ENCODE data around the gene GYG1. TPM values are rescaled to one million over a fixed set of nuclear protein-coding genes. Genes with fewer than 3 reads are reported as not detected.

Gene GYG1
- total RNA-seq, 1 donor from 2014 or later, result 33.1 TPM

GRCh38 chr3:149010966-149011365 is 19.6 kb downstream of the GYG1 start:
- TF ChIP-seq, protein P1, sequence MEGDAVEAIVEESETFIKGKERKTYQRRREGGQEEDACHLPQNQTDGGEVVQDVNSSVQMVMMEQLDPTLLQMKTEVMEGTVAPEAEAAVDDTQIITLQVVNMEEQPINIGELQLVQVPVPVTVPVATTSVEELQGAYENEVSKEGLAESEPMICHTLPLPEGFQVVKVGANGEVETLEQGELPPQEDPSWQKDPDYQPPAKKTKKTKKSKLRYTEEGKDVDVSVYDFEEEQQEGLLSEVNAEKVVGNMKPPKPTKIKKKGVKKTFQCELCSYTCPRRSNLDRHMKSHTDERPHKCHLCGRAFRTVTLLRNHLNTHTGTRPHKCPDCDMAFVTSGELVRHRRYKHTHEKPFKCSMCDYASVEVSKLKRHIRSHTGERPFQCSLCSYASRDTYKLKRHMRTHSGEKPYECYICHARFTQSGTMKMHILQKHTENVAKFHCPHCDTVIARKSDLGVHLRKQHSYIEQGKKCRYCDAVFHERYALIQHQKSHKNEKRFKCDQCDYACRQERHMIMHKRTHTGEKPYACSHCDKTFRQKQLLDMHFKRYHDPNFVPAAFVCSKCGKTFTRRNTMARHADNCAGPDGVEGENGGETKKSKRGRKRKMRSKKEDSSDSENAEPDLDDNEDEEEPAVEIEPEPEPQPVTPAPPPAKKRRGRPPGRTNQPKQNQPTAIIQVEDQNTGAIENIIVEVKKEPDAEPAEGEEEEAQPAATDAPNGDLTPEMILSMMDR (conservative IDR thresholded peaks at IDR 0.05), result no peak
- Mint-ChIP-seq H3K27me3 (no peaks in the 10 kb centered on the region), H3K4me3 (no peak overlapping the region), H3K36me3 (peaks cover 33% of the 10 kb centered on the region), H3K4me1 (ENCODE audit: unreplicated experiment) (no peaks in the 10 kb centered on the region), H3K27ac (no peak overlapping the region), H3K9me3 (no peaks in the 10 kb centered on the region)
- no peak for DNase-seq (ENCODE audit: extremely low spot score, unreplicated experiment)

- Mint-ChIP-seq H3K36me3 (peaks cover 38% of the 10 kb centered on the region), H3K4me3 (no peak overlapping the region), H3K4me1 (ENCODE audit: unreplicated experiment) (no peaks in the 10 kb centered on the region), H3K27me3 (no peaks in the 10 kb centered on the region), H3K27ac (no peak overlapping the region), H3K9me3 (no peaks in the 10 kb centered on the region)
- TF ChIP-seq, protein P1 (conservative IDR thresholded peaks at IDR 0.05), result no peak
- no peak for DNase-seq (ENCODE audit: extremely low spot score, unreplicated experiment)
Measured at GRCh38 chr3:149011676-149012075, 20.3 kb downstream of the GYG1 start.

DNA sequence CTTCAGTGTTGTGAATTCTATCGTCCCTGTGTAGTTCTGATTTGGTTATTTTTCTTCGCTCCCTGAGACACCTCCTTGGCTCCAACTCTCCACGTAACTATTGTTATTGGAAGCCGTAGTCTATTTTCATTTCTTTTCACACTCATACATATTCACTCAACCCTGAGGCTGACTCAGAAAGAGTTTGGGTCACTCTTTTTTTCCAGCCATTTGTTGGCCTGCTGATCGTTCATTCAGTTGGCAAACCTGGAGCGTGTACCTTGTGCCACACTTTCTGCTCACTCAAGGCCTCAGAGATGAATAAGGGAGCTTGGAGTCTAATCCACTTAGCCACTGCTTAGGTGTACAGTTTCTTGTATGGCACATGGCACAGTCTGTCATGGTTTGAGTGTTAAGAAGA is 22.4 kb downstream of the GYG1 start:
- TF ChIP-seq, protein P1 (conservative IDR thresholded peaks at IDR 0.05), result no peak
- H3K4me3 Mint-ChIP-seq, result no peak overlapping the region
- H3K27me3 Mint-ChIP-seq, result no peaks in the 10 kb centered on the region
- no peaks in the 10 kb centered on the region for H3K9me3 Mint-ChIP-seq
- H3K27ac Mint-ChIP-seq, result no peak overlapping the region
- peaks cover 28% of the 10 kb centered on the region for H3K36me3 Mint-ChIP-seq
- DNase-seq (ENCODE audit: extremely low spot score, unreplicated experiment), result no peak
- H3K4me1 Mint-ChIP-seq (ENCODE audit: unreplicated experiment), result no peaks in the 10 kb centered on the region

DNA sequence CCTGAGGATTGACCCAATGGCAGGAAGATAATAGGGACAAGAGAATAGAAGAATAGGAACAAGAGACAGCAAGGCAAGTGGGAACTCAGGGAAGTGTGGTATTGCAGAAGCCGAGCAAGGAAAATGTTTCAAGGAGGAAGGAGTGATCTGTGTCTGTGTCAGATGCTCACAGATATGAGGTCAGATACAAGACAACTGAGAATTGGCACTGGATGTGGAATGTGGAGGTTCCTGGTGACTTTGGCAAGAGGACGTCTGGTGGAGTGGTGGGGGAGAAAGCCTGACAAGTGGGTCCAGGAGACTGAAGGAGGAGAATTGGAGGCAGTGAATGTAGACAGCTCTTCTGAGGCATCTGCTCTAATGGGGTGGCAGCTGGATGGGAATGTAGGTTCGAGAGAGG is 24.1 kb downstream of the GYG1 start:
- Mint-ChIP-seq H3K27ac (no peak overlapping the region), H3K27me3 (no peaks in the 10 kb centered on the region), H3K36me3 (peaks cover 29% of the 10 kb centered on the region), H3K4me1 (ENCODE audit: unreplicated experiment) (no peaks in the 10 kb centered on the region), H3K9me3 (no peaks in the 10 kb centered on the region), H3K4me3 (no peak overlapping the region)
- no peak for DNase-seq (ENCODE audit: extremely low spot score, unreplicated experiment)
- TF ChIP-seq, protein P1 (conservative IDR thresholded peaks at IDR 0.05), result no peak

GRCh38 chr3:149016242-149016641 is 24.9 kb downstream of the GYG1 start:
- Mint-ChIP-seq H3K9me3 (no peaks in the 10 kb centered on the region), H3K4me1 (ENCODE audit: unreplicated experiment) (no peaks in the 10 kb centered on the region), H3K27me3 (no peaks in the 10 kb centered on the region), H3K36me3 (peaks cover 32% of the 10 kb centered on the region), H3K27ac (no peak overlapping the region), H3K4me3 (no peak overlapping the region)
- DNase-seq (ENCODE audit: extremely low spot score, unreplicated experiment), result no peak
- TF ChIP-seq, protein P1 (conservative IDR thresholded peaks at IDR 0.05), result no peak

All from type B pancreatic cell (in vitro differentiated cells).